Measurements from ENCODE around the gene HCRTR2. TPM values are rescaled to one million over a fixed set of nuclear protein-coding genes. Genes with fewer than 3 reads are reported as not detected.
A peak's percentile ranks its signal among the peaks of the same experiment; 100 is the strongest.

The HCRTR2 gene
- total RNA-seq, 1 donor from 2014 or later: not detected

DNA sequence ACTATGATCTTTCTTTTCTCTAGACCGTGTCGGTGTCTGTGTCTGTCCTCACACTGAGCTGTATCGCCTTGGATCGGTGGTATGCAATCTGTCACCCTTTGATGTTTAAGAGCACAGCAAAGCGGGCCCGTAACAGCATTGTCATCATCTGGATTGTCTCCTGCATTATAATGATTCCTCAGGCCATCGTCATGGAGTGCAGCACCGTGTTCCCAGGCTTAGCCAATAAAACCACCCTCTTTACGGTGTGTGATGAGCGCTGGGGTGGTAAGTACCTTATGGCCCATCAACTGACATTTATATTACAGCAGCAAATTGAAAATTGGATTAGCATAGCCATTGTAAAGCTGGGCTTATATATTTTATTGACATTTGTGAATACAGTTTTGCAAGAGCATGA, 80.8 kb downstream of the HCRTR2 start:
- TF ChIP-seq, protein P1, sequence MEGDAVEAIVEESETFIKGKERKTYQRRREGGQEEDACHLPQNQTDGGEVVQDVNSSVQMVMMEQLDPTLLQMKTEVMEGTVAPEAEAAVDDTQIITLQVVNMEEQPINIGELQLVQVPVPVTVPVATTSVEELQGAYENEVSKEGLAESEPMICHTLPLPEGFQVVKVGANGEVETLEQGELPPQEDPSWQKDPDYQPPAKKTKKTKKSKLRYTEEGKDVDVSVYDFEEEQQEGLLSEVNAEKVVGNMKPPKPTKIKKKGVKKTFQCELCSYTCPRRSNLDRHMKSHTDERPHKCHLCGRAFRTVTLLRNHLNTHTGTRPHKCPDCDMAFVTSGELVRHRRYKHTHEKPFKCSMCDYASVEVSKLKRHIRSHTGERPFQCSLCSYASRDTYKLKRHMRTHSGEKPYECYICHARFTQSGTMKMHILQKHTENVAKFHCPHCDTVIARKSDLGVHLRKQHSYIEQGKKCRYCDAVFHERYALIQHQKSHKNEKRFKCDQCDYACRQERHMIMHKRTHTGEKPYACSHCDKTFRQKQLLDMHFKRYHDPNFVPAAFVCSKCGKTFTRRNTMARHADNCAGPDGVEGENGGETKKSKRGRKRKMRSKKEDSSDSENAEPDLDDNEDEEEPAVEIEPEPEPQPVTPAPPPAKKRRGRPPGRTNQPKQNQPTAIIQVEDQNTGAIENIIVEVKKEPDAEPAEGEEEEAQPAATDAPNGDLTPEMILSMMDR (IDR thresholded peaks at IDR 0.05; ENCODE audit: unreplicated experiment): no peak
- no peaks in the 10 kb centered on the region for H3K9me3 Mint-ChIP-seq (ENCODE audit: low read depth)
- DNase-seq (ENCODE audit: low spot score, unreplicated experiment): no peak
- H3K27ac Mint-ChIP-seq: no peak overlapping the region
- no peaks in the 10 kb centered on the region for H3K27me3 Mint-ChIP-seq
- no peaks in the 10 kb centered on the region for H3K4me1 Mint-ChIP-seq (ENCODE audit: low read depth)
- no peaks in the 10 kb centered on the region for H3K36me3 Mint-ChIP-seq (ENCODE audit: insufficient read depth)
- no peak overlapping the region for H3K4me3 Mint-ChIP-seq (ENCODE audit: low read depth)

DNA sequence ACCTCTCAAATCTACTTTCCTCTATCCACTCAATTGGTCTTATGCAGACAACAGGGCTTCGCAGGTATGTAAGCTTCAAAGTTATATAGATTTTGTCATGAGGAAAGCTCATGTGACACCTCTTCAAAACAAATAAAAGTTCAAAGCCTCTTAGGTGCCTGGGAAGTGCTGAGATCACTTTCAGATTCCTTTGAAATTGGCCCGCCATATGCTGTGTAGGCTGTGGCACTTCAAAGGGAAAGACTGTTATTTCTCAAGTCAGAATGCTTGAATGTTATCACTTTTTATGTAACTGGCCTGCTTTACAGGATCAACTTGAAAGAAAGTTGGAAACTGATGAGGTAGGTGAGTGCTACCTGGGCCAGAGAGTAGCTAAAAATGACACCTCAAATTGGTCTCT, 85.9 kb downstream of the HCRTR2 start:
- H3K4me3 Mint-ChIP-seq (ENCODE audit: low read depth): no peak overlapping the region
- peaks cover 3% of the 10 kb centered on the region for H3K9me3 Mint-ChIP-seq (ENCODE audit: low read depth)
- no peak overlapping the region for H3K27ac Mint-ChIP-seq
- H3K4me1 Mint-ChIP-seq (ENCODE audit: low read depth): no peaks in the 10 kb centered on the region
- no peak for DNase-seq (ENCODE audit: low spot score, unreplicated experiment)
- TF ChIP-seq, protein P1 (IDR thresholded peaks at IDR 0.05; ENCODE audit: unreplicated experiment): no peak
- H3K36me3 Mint-ChIP-seq (ENCODE audit: insufficient read depth): no peaks in the 10 kb centered on the region
- no peaks in the 10 kb centered on the region for H3K27me3 Mint-ChIP-seq

DNA sequence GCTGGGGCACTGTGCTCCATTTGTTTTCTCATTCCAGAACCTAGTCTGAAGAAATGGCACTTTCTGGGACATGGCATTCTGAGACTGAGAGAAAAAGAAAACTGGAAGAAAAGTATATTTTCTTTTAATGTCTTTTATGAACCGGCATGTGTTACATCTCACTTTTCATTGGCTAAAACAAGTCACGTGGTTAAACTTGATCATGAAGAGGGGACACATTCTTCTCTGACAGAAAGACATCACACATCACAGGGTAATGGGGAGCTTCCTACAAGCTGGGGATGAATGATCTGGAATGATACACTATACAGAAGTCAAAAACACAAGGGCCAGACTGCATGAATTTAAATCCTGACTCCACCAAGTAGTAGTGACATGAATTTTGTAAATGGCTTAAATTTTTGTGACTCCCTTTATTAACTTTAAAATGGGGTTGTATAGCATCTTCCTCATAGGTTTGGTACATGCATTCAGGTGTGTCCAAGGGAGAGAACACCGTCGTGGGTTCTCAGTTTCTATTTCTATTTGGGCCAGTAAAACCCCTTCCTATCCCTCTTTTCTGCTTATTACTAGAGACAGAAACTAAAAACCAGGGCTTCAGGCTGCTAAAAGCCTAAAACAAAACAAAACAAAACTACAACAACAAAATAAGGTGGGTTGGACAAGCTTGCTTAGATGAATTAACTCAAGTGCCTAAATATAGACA, 91.2 kb downstream of the HCRTR2 start:
- TF ChIP-seq, protein P1 (IDR thresholded peaks at IDR 0.05; ENCODE audit: unreplicated experiment): no peak
- Mint-ChIP-seq H3K27me3 (no peaks in the 10 kb centered on the region), H3K4me1 (ENCODE audit: low read depth) (peaks cover 6% of the 10 kb centered on the region), H3K36me3 (ENCODE audit: insufficient read depth) (no peaks in the 10 kb centered on the region), H3K9me3 (ENCODE audit: low read depth) (peaks cover 3% of the 10 kb centered on the region), H3K27ac (no peak overlapping the region), H3K4me3 (ENCODE audit: low read depth) (no peak overlapping the region)
- DNase-seq (ENCODE audit: low spot score, unreplicated experiment): no peak

DNA sequence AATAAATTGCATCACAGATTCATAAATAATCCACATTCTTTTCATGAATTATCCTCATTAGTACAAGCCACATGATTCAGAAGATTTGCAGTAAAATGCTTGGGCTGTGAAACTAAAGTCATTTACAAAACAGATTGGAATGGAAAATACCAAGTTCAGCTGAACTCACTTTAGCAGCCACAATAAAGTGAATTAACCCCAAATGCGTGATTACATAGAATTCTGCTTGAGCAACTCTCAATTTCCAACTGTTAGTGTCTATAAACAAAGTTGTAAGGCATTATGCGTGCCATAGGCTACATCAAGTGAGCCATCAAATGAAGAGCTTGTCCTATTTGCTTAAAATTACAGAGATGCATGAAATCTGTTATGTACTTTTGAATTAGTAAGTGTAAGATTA, 92.6 kb downstream of the HCRTR2 start:
- Mint-ChIP-seq H3K27me3 (no peaks in the 10 kb centered on the region), H3K4me1 (ENCODE audit: low read depth) (peaks cover 6% of the 10 kb centered on the region)

DNA sequence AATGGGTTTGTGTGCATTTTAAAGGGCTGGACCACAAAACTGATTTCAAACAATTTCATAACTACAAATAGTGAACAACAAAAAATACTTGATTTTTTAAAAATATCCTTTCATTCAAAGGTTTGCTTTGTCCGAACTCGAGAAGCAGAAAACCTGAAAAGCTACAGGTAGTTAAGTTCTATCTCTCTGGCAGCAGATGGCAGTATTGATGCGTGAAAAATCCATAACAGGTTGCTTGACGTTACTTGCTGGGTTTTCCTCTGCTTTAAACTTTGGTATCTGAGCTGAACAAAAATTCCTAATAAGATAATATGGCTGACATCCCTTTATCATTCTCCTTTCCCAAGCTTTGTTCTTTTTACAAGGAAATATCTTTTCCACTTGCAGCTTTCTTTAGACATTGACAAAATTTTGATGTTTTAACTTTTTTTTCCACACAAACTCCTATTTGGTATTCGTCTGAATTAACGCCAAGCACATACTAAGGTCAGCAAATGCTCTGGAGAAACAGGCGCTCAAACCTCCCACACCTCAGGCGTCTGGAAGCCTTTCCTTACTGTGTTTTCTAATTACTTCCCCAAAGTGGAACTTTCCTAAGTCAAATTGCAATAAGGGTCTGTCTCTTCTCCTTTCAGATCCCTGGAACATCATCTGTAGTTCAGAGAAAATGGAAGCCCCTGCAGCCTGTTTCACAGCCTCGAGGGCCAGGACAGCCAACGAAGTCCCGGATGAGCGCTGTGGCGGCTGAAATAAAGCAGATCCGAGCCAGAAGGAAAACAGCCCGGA, 102.6 kb downstream of the HCRTR2 start:
- Mint-ChIP-seq H3K36me3 (ENCODE audit: insufficient read depth) (no peaks in the 10 kb centered on the region), H3K4me3 (ENCODE audit: low read depth) (peak overlapping the region; percentile 52), H3K27ac (no peak overlapping the region), H3K4me1 (ENCODE audit: low read depth) (peaks cover 10% of the 10 kb centered on the region), H3K9me3 (ENCODE audit: low read depth) (no peaks in the 10 kb centered on the region), H3K27me3 (no peaks in the 10 kb centered on the region)
- no peak for DNase-seq (ENCODE audit: low spot score, unreplicated experiment)
- TF ChIP-seq, protein P1 (IDR thresholded peaks at IDR 0.05; ENCODE audit: unreplicated experiment): peak; percentile 75

More for the DNA sequence above, 92.6 kb downstream of the HCRTR2 start:
- no peak overlapping the region for H3K27ac Mint-ChIP-seq
- DNase-seq (ENCODE audit: low spot score, unreplicated experiment): no peak
- no peaks in the 10 kb centered on the region for H3K36me3 Mint-ChIP-seq (ENCODE audit: insufficient read depth)
- no peak overlapping the region for H3K4me3 Mint-ChIP-seq (ENCODE audit: low read depth)
- H3K9me3 Mint-ChIP-seq (ENCODE audit: low read depth): peaks cover under 1% of the 10 kb centered on the region
- TF ChIP-seq, protein P1 (IDR thresholded peaks at IDR 0.05; ENCODE audit: unreplicated experiment): no peak

Measured in progenitor cell of endocrine pancreas (in vitro differentiated cells).